ENCODE results near the gene ZNRF3. TPM values are rescaled to one million over a fixed set of nuclear protein-coding genes. Genes with fewer than 3 reads are reported as not detected.

The ZNRF3 gene
- total and polyA plus RNA-seq, 2 experiments from 2014 or later, result 11.1 to 32.2 TPM

- Mint-ChIP-seq H3K4me1 (peaks cover 33% of the 10 kb centered on the region), H3K27me3 (ENCODE audit: insufficient read depth, low read depth, poor library complexity) (peaks cover 9% of the 10 kb centered on the region), H3K27ac (no peak overlapping the region), H3K36me3 (ENCODE audit: low read depth) (no peaks in the 10 kb centered on the region; the same call in 2 of the 3 replicates), H3K4me3 (no peak overlapping the region), H3K9me3 (no peaks in the 10 kb centered on the region)
- Histone ChIP-seq H4K20me1 (replicated peaks; ENCODE audit: insufficient read depth) (peaks cover 61% of the 10 kb centered on the region), H3K79me2 (replicated peaks; ENCODE audit: insufficient read depth) (peaks cover 100% of the 10 kb centered on the region), H3K9me2 (ENCODE audit: insufficient read depth) (no peaks in the 10 kb centered on the region), H3K4me2 (no peak overlapping the region), H2AFZ (no peak overlapping the region), H3K4me3 (no peak overlapping the region), H3K36me3 (ENCODE audit: insufficient read depth) (no peaks in the 10 kb centered on the region), H3K4me1 (ENCODE audit: insufficient read depth) (peaks cover 25% of the 10 kb centered on the region), H3K27ac (ENCODE audit: low read depth) (peak overlapping the region; percentile 67; the same call in 1 of the 2 replicates), H3K27me3 (ENCODE audit: insufficient read depth) (no peaks in the 10 kb centered on the region), H3F3A (replicated peaks; ENCODE audit: low read depth) (no peaks in the 10 kb centered on the region)
- no peak for TF ChIP-seq POLR2AphosphoS5 (IDR thresholded peaks at IDR 0.05; ENCODE audit: low read depth)
- DNase-seq (ENCODE audit: low spot score), result no peak
- no peak for ATAC-seq
Measured at GRCh38 chr22:28910569-28911303, 27.4 kb downstream of the ZNRF3 start.

- 0 out of 2 replicates have a peak overlapping the region, but pooled peaks have one; percentile 25 for H3K4me2 ChIP-seq
- no peaks in the 10 kb centered on the region for H3K27me3 ChIP-seq (ENCODE audit: insufficient read depth)
- peaks cover 22% of the 10 kb centered on the region for H3K4me1 ChIP-seq (ENCODE audit: insufficient read depth)
- Mint-ChIP-seq H3K27ac (no peak overlapping the region), H3K4me3 (no peak overlapping the region), H3K4me1 (peaks cover 33% of the 10 kb centered on the region), H3K27me3 (ENCODE audit: insufficient read depth, low read depth, poor library complexity) (peaks cover 9% of the 10 kb centered on the region), H3K36me3 (ENCODE audit: low read depth) (no peaks in the 10 kb centered on the region; the same call in 2 of the 3 replicates), H3K9me3 (no peaks in the 10 kb centered on the region)
- H3F3A ChIP-seq (replicated peaks; ENCODE audit: low read depth), result no peaks in the 10 kb centered on the region
- H2AFZ ChIP-seq, result no peak overlapping the region
- no peaks in the 10 kb centered on the region for H3K36me3 ChIP-seq (ENCODE audit: insufficient read depth)
- peak; percentile 41; the same call in 2 of the 3 replicates for ATAC-seq
- H4K20me1 ChIP-seq (replicated peaks; ENCODE audit: insufficient read depth), result peaks cover 64% of the 10 kb centered on the region
- TF ChIP-seq POLR2AphosphoS5 (IDR thresholded peaks at IDR 0.05; ENCODE audit: low read depth) (no peak), CREB1 (CRISPR knock-in tag; IDR thresholded peaks at IDR 0.05; ENCODE audit: low read depth) (no peak)
- peak overlapping the region; percentile 67; the same call in 1 of the 2 replicates for H3K27ac ChIP-seq (ENCODE audit: low read depth)
- no peaks in the 10 kb centered on the region for H3K9me2 ChIP-seq (ENCODE audit: insufficient read depth)
- H3K79me2 ChIP-seq (replicated peaks; ENCODE audit: insufficient read depth), result peaks cover 100% of the 10 kb centered on the region
- H3K4me3 ChIP-seq, result no peak overlapping the region
- no peak for DNase-seq (ENCODE audit: low spot score)
Measured at GRCh38 chr22:28911304-28911690, 27.9 kb downstream of the ZNRF3 start.

GRCh38 chr22:28911777-28912669, 28.7 kb downstream of the ZNRF3 start:
- H3K4me1 ChIP-seq (ENCODE audit: insufficient read depth), result peaks cover 27% of the 10 kb centered on the region
- no peaks in the 10 kb centered on the region for H3K9me2 ChIP-seq (ENCODE audit: insufficient read depth)
- H3K79me2 ChIP-seq (replicated peaks; ENCODE audit: insufficient read depth), result peaks cover 100% of the 10 kb centered on the region
- no peaks in the 10 kb centered on the region for H3K27me3 ChIP-seq (ENCODE audit: insufficient read depth)
- no peak overlapping the region for H3K4me3 Mint-ChIP-seq
- H2AFZ ChIP-seq, result no peak overlapping the region
- H3K27ac Mint-ChIP-seq, result no peak overlapping the region
- peaks cover 66% of the 10 kb centered on the region for H4K20me1 ChIP-seq (replicated peaks; ENCODE audit: insufficient read depth)
- peaks cover 40% of the 10 kb centered on the region for H3K4me1 Mint-ChIP-seq
- H3F3A ChIP-seq (replicated peaks; ENCODE audit: low read depth), result peaks cover 1% of the 10 kb centered on the region; the same call in 1 of the 2 replicates
- H3K36me3 ChIP-seq (ENCODE audit: insufficient read depth), result no peaks in the 10 kb centered on the region
- H3K4me2 ChIP-seq, result 0 out of 2 replicates have a peak overlapping the region, but pooled peaks have one; percentile 25
- no peak for ATAC-seq
- DNase-seq (ENCODE audit: low spot score), result no peak
- H3K36me3 Mint-ChIP-seq (ENCODE audit: low read depth), result no peaks in the 10 kb centered on the region
- H3K4me3 ChIP-seq, result no peak overlapping the region
- peaks cover 4% of the 10 kb centered on the region for H3K27me3 Mint-ChIP-seq (ENCODE audit: insufficient read depth, low read depth, poor library complexity)
- H3K9me3 Mint-ChIP-seq, result no peaks in the 10 kb centered on the region
- H3K27ac ChIP-seq (ENCODE audit: low read depth), result peak overlapping the region; percentile 67; the same call in 1 of the 2 replicates
- TF ChIP-seq EZH2phosphoT487 (IDR thresholded peaks at IDR 0.05; ENCODE audit: unreplicated experiment) (no peak), JUNB (IDR thresholded peaks at IDR 0.05; ENCODE audit: unreplicated experiment) (no peak), ZNF462 (CRISPR knock-in tag; IDR thresholded peaks at IDR 0.05) (no peak), EZH2 (IDR thresholded peaks at IDR 0.05; ENCODE audit: low read depth, unreplicated experiment) (no peak), ZNF114 (CRISPR knock-in tag; IDR thresholded peaks at IDR 0.05) (no peak)
